C4-2B (cell line): ENCODE data around the gene ACTL6A.

ENCODE experiments used
- ZFX ChIP-seq: fragments of 450-650 bp; IDR thresholded peaks from 2 replicates; pipeline ENCODE4 v1.6.1; 2017
- TF ChIP-seq, protein P1 (sequence below): fragments of 450-650 bp; conservative IDR thresholded peaks from 2 replicates; pipeline ENCODE4 v1.5.1; 2017; ENCODE audit warnings: mild to moderate bottlenecking

DNA sequence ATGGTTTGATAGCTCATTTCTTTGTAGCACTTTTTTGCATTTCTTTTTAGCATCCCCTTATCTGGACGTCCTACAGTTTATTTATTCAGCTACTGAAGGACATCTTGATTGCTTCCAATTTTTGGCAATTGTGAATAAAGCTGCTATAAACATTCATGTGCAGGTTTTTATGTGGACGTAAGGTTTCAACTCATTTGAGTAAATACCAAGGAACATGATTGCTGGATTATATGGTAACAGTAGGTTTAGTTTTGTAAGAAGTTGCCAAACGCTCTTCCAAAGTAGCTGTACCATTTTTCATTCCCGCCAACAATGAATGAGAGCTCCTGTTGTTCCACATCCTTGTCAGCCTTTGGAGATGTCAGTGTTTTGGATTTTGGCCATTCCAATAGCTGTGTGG lies 29.5 kb upstream of the ACTL6A start:
- TF ChIP-seq, protein P1, sequence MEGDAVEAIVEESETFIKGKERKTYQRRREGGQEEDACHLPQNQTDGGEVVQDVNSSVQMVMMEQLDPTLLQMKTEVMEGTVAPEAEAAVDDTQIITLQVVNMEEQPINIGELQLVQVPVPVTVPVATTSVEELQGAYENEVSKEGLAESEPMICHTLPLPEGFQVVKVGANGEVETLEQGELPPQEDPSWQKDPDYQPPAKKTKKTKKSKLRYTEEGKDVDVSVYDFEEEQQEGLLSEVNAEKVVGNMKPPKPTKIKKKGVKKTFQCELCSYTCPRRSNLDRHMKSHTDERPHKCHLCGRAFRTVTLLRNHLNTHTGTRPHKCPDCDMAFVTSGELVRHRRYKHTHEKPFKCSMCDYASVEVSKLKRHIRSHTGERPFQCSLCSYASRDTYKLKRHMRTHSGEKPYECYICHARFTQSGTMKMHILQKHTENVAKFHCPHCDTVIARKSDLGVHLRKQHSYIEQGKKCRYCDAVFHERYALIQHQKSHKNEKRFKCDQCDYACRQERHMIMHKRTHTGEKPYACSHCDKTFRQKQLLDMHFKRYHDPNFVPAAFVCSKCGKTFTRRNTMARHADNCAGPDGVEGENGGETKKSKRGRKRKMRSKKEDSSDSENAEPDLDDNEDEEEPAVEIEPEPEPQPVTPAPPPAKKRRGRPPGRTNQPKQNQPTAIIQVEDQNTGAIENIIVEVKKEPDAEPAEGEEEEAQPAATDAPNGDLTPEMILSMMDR = no peak
- no peak for TF ChIP-seq ZFX
